MM.1S (cell line): ENCODE data around the gene ANKMY1.
A peak's percentile ranks its signal among the peaks of the same experiment; 100 is the strongest.

Experiments
- DNase-seq: peaks from one replicate; pipeline ENCODE4 v3.0.0-alpha.2; 2015
- H2AFZ ChIP-seq: fragments of 300-600 bp; sonication (generic); 2 replicates; pipeline ENCODE4 v1.6.0; 2016; ENCODE audit warnings: antibody characterized with exemption, low read length
- H3F3A ChIP-seq: fragments of 300-600 bp; sonication (generic); 2 replicates; pipeline ENCODE4 v1.6.1; 2016; ENCODE audit warnings: mild to moderate bottlenecking, antibody characterized with exemption, low read length, moderate library complexity, mixed read lengths; ENCODE audit not compliant: insufficient read depth
- H3K27ac ChIP-seq: fragments of 300-600 bp; sonication (generic); 2 replicates; pipeline ENCODE4 v1.5.1; 2016; ENCODE audit warnings: mild to moderate bottlenecking, low read length
- H3K27me3 ChIP-seq: fragments of 300-600 bp; sonication (generic); replicated peaks from 2 replicates; pipeline ENCODE4 v1.6.0; 2016; ENCODE audit warnings: low read length; ENCODE audit not compliant: insufficient read depth
- H3K36me3 ChIP-seq: fragments of 300-600 bp; sonication (generic); replicated peaks from 2 replicates; pipeline ENCODE4 v1.6.1; 2016; ENCODE audit warnings: mild to moderate bottlenecking, low read length, mixed read lengths; ENCODE audit not compliant: insufficient read depth
- H3K4me1 ChIP-seq: fragments of 300-600 bp; sonication (generic); 2 replicates; pipeline ENCODE4 v1.6.1; 2016; ENCODE audit warnings: low read length, mixed read lengths
- H3K4me2 ChIP-seq: fragments of 300-600 bp; sonication (generic); 2 replicates; pipeline ENCODE4 v1.6.0; 2016; ENCODE audit warnings: low read depth, low read length
- H3K4me3 ChIP-seq: fragments of 300-600 bp; sonication (generic); 2 replicates; pipeline ENCODE4 v1.5.1; 2016; ENCODE audit warnings: low read length, mixed read lengths
- H3K79me2 ChIP-seq: fragments of 300-600 bp; sonication (generic); 2 replicates; pipeline ENCODE4 v1.6.1; 2016; ENCODE audit warnings: mixed run types, low read length, mixed read lengths
- H3K9ac ChIP-seq: fragments of 300-600 bp; sonication (generic); 2 replicates; pipeline ENCODE4 v1.6.1; 2016; ENCODE audit warnings: low read length, mixed read lengths
- H3K9me2 ChIP-seq: fragments of 300-600 bp; sonication (generic); replicated peaks from 2 replicates; pipeline ENCODE4 v1.6.1; 2016; ENCODE audit warnings: mild to moderate bottlenecking, low read length, mixed read lengths; ENCODE audit not compliant: insufficient read depth
- H3K9me3 ChIP-seq: fragments of 300-600 bp; sonication (generic); replicated peaks from 2 replicates; pipeline ENCODE4 v1.6.1; 2016; ENCODE audit warnings: mild to moderate bottlenecking, low read length, mixed read lengths; ENCODE audit not compliant: insufficient read depth
- H4K20me1 ChIP-seq: fragments of 300-600 bp; sonication (generic); 2 replicates; pipeline ENCODE4 v1.6.1; 2016; ENCODE audit warnings: mild to moderate bottlenecking, low read length, moderate library complexity, mixed read lengths; ENCODE audit not compliant: insufficient read depth
- EZH2 ChIP-seq: fragments of 300-600 bp; sonication (generic); optimal IDR thresholded peaks from 2 replicates; pipeline ENCODE3; 2017; ENCODE audit warnings: low read depth, mild to moderate bottlenecking, antibody characterized with exemption, low read length, mixed read lengths
- EZH2phosphoT487 ChIP-seq: fragments of 300-600 bp; sonication (generic); IDR thresholded peaks from 2 replicates; pipeline ENCODE4 v1.6.1; 2018; ENCODE audit warnings: antibody characterized with exemption, low read length
- TF ChIP-seq, protein P1 (sequence below): fragments of 300-600 bp; sonication (generic); IDR thresholded peaks from 2 replicates; pipeline ENCODE4 v1.5.1; 2016; ENCODE audit warnings: antibody characterized with exemption, low read length, mixed read lengths

The ANKMY1 gene

DNA sequence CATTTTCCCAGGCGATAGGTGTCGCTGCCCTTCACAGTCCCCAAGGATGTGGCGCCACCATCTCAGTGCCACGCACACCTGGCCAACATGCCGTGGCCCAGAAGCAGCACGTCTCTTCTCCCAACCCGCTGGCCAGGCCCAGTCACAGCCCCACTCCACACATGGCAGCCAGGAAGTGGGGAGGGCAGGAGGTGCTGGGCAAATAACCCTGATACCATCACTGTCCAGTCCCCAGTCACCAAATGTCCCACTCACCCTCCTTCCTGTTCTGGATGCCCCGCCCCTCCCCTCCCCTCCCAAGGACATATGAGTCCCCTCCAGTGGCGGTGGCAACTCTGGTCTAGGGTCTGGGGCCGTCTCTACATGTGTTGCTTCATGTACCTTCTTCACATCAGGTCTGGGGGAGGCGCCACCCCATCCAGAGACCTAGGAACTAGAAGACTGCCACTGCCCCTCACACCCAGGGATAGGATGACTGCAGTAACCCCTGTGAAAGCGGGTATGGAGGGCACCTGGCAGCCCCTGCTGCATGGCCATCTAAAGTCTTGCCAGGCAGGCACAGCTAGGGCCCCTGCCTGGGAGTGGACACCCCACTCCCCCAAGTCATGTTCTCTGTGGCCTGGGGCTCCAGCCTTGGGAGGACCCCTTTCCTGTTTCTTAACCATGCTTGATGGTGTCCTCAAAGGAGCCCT, 21.4 kb upstream of the ANKMY1 start:
- H3K4me1 ChIP-seq: peaks cover 48% of the 10 kb centered on the region
- H3F3A ChIP-seq: peaks cover 33% of the 10 kb centered on the region
- H3K9me3 ChIP-seq: no peaks in the 10 kb centered on the region
- no peaks in the 10 kb centered on the region for H3K36me3 ChIP-seq
- peak overlapping the region; percentile 35; the same call in 1 of the 2 replicates for H3K4me2 ChIP-seq
- TF ChIP-seq EZH2: no peak
- no peak for TF ChIP-seq EZH2phosphoT487
- TF ChIP-seq, protein P1, sequence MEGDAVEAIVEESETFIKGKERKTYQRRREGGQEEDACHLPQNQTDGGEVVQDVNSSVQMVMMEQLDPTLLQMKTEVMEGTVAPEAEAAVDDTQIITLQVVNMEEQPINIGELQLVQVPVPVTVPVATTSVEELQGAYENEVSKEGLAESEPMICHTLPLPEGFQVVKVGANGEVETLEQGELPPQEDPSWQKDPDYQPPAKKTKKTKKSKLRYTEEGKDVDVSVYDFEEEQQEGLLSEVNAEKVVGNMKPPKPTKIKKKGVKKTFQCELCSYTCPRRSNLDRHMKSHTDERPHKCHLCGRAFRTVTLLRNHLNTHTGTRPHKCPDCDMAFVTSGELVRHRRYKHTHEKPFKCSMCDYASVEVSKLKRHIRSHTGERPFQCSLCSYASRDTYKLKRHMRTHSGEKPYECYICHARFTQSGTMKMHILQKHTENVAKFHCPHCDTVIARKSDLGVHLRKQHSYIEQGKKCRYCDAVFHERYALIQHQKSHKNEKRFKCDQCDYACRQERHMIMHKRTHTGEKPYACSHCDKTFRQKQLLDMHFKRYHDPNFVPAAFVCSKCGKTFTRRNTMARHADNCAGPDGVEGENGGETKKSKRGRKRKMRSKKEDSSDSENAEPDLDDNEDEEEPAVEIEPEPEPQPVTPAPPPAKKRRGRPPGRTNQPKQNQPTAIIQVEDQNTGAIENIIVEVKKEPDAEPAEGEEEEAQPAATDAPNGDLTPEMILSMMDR: no peak
- no peak for DNase-seq
- no peaks in the 10 kb centered on the region for H3K27me3 ChIP-seq
- H3K4me3 ChIP-seq: no peak overlapping the region
- peak overlapping the region; percentile 55 for H3K9ac ChIP-seq
- no peaks in the 10 kb centered on the region for H3K9me2 ChIP-seq
- no peak overlapping the region for H2AFZ ChIP-seq
- peaks cover 29% of the 10 kb centered on the region for H3K79me2 ChIP-seq
- H4K20me1 ChIP-seq: no peaks in the 10 kb centered on the region
- peak overlapping the region; percentile 99 for H3K27ac ChIP-seq

DNA sequence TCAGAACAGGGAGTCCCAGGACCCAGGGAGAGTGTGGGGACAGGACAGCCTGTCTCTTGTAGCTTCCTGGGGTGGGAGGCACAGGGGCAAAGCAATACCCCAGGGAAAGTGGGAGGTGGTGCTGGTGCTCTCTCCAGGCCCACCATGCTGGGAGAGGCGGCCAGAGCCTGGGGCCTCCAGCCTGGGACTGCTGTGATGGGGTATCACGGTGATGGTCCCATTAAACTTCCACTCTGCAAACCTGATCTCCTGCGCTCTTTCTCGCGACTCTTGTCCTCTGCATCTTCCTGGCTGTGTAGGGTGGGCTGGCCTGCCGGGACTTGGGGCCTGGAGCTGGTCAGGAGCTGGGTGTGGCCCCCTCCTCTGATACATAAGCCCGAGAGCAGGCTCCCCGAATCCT, 20.7 kb upstream of the ANKMY1 start:
- H3K4me1 ChIP-seq: peaks cover 41% of the 10 kb centered on the region
- no peaks in the 10 kb centered on the region for H3K36me3 ChIP-seq
- peak overlapping the region; percentile 99; the same call in 1 of the 2 replicates for H3K27ac ChIP-seq
- no peaks in the 10 kb centered on the region for H3K9me2 ChIP-seq
- H3K79me2 ChIP-seq: peaks cover 25% of the 10 kb centered on the region
- no peaks in the 10 kb centered on the region for H3K27me3 ChIP-seq
- no peak for TF ChIP-seq EZH2phosphoT487
- TF ChIP-seq, protein P1: no peak
- TF ChIP-seq EZH2: no peak
- H3K9me3 ChIP-seq: no peaks in the 10 kb centered on the region
- no peak overlapping the region for H2AFZ ChIP-seq
- DNase-seq: no peak
- H3K4me3 ChIP-seq: no peak overlapping the region
- H3K9ac ChIP-seq: no peak overlapping the region
- peaks cover 27% of the 10 kb centered on the region for H3F3A ChIP-seq
- H4K20me1 ChIP-seq: no peaks in the 10 kb centered on the region
- H3K4me2 ChIP-seq: peak overlapping the region; percentile 35; the same call in 1 of the 2 replicates

DNA sequence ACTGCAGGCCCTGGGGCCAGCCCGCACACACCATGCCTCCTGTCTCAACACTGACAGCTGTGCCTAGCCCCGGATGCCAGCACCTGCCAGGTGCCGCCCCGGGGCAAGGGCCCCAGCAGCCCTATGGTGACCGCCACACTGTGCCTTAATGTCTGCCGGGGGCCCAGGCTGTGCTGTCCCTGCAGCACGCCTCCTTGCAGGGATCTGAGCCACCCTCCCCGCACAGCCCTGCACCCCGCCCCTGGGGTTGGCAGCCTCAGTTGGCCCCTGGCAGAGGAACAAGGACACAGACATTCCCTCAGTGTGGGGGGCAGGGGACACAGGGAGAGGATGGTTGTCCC, 20.3 kb upstream of the ANKMY1 start:
- Histone ChIP-seq H3K4me1 (peaks cover 38% of the 10 kb centered on the region), H3K9me2 (no peaks in the 10 kb centered on the region), H3K4me2 (no peak overlapping the region)

More for the DNA sequence above, 20.3 kb upstream of the ANKMY1 start:
- Histone ChIP-seq H3K36me3 (no peaks in the 10 kb centered on the region), H3K27ac (peak overlapping the region; percentile 99; the same call in 1 of the 2 replicates), H4K20me1 (no peaks in the 10 kb centered on the region), H2AFZ (no peak overlapping the region), H3K4me3 (no peak overlapping the region), H3K79me2 (peaks cover 23% of the 10 kb centered on the region), H3F3A (peaks cover 27% of the 10 kb centered on the region), H3K9ac (no peak overlapping the region), H3K9me3 (no peaks in the 10 kb centered on the region), H3K27me3 (no peaks in the 10 kb centered on the region)
- DNase-seq: no peak
- no peak for TF ChIP-seq EZH2
- no peak for TF ChIP-seq EZH2phosphoT487
- TF ChIP-seq, protein P1: no peak
